Nephron (organoid): Measurements from ENCODE around the gene MTMR1.

ENCODE experiments used
- H3K27ac Mint-ChIP-seq, 3 experiments: 2 replicates each; pipeline ENCODE4 v1.8.0; 2020; ENCODE audit warnings: mixed read lengths in 3 of 3, mild to moderate bottlenecking in 2 of 3, moderate library complexity in 1 of 3
- H3K27me3 Mint-ChIP-seq: 2 replicates; pipeline ENCODE4 v1.8.0; 2021; ENCODE audit warnings: low read depth, mild to moderate bottlenecking, moderate library complexity, mixed read lengths
- H3K36me3 Mint-ChIP-seq: 2 replicates; pipeline ENCODE4 v1.8.0; 2020; ENCODE audit warnings: low read depth, mixed read lengths
- H3K4me1 Mint-ChIP-seq: 2 replicates; pipeline ENCODE4 v1.8.0; 2020; ENCODE audit warnings: mixed read lengths
- H3K4me3 Mint-ChIP-seq, 3 experiments: 2 replicates each; pipeline ENCODE4 v1.8.0; 2020; ENCODE audit warnings: mild to moderate bottlenecking in 3 of 3, mixed read lengths in 3 of 3, moderate library complexity in 2 of 3
- H3K9me3 Mint-ChIP-seq: 2 replicates; pipeline ENCODE4 v1.8.0; 2020; ENCODE audit warnings: mixed read lengths
- CTCF ChIP-seq, 3 experiments: fragments of 200-600 bp; sonication (generic); IDR thresholded peaks; one replicate each; pipeline ENCODE4 v1.5.0; 2021; ENCODE audit warnings: antibody characterized with exemption in 3 of 3; ENCODE audit not compliant: unreplicated experiment in 3 of 3

Gene MTMR1

DNA sequence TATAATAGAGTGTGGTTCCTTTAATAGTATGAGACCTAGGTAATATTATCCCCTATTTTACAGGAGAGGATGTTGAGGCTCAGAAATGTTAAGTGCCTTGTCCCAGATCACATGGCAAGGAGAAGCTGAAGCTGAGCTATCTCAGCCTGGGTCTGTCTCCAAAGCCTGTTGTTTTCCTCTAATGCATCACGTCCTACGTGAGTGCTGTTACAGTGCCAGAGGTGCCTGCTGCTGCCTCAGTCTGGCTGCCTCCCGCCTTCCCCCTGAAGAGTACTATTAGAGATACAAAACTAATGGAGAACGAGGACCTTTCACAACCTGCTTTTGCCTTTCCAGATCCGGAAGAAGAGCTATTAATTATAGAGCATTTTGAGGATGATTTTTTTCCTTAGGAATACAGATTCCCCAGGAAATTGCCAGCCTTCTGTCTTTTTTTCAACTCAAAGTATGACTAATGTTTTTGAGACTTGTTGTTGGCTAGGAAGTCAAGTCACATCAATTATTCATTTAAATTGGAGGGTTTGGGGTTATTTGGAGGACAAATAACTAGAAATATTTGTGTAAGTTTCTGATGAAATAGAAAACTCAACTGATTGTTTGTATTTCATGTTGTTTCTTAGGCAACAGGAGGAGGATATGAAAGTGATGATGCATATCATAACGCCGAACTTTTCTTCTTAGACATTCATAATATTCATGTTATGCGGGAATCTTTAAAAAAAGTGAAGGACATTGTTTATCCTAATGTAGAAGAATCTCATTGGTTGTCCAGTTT, 43.9 kb upstream of the MTMR1 start:
- peaks cover 3% of the 10 kb centered on the region for H3K9me3 Mint-ChIP-seq
- H3K27ac Mint-ChIP-seq = peak overlapping the region in 2 of 3 experiments; percentile 7 to 23
- H3K4me3 Mint-ChIP-seq = peak overlapping the region in 1 of 3 experiments; percentile 11
- peaks cover 6% of the 10 kb centered on the region for H3K4me1 Mint-ChIP-seq
- no peaks in the 10 kb centered on the region for H3K27me3 Mint-ChIP-seq
- TF ChIP-seq CTCF (IDR thresholded peaks at IDR 0.05; ENCODE audit: unreplicated experiment in 3 of 3) = no peak
- peaks cover 11% of the 10 kb centered on the region for H3K36me3 Mint-ChIP-seq

DNA sequence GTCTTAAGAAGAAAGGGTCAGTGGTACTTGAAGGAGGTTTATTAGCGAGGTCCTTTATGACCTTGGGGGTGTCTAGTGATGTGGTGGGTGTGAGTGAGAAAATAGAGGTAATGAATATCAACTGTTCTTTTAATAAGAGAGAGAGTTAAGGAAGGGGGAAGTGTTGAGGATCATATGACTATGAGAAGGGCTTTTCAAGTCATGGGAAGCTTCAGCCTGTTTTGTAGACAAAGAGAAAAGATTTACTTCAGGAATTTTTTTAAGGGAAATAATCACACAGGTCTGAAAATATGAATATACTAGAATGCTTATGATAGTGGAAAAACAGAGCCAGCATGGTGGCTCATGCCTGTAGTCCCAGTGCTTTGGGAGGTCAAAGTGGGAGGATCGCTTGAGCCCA, 41.3 kb upstream of the MTMR1 start:
- no peak overlapping the region for H3K27ac Mint-ChIP-seq
- H3K4me1 Mint-ChIP-seq = peaks cover 6% of the 10 kb centered on the region
- peaks cover 10% of the 10 kb centered on the region for H3K9me3 Mint-ChIP-seq
- no peak for TF ChIP-seq CTCF (IDR thresholded peaks at IDR 0.05; ENCODE audit: unreplicated experiment in 3 of 3)
- no peak overlapping the region for H3K4me3 Mint-ChIP-seq
- peaks cover 15% of the 10 kb centered on the region for H3K36me3 Mint-ChIP-seq
- H3K27me3 Mint-ChIP-seq = no peaks in the 10 kb centered on the region

DNA sequence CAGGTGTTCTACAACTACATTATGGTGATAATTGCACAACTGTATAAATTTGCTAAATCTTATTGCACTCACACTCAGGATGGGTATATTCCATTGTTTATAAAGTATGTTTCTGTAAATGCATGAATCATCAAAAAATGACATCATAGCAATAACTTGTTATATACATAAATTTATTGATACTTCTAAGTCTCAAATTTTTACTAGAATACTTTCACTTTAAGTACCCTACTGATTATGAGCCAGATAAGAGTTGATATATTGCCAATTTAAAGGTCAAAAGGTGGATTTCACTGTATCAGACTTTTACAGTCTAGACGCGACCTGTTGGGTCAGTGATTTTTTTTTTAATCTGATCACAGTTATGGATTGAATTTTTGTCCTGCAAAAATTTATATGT, 37.4 kb upstream of the MTMR1 start:
- Mint-ChIP-seq H3K27me3 (no peaks in the 10 kb centered on the region), H3K27ac (no peak overlapping the region), H3K4me3 (no peak overlapping the region), H3K9me3 (peaks cover 13% of the 10 kb centered on the region), H3K4me1 (no peaks in the 10 kb centered on the region), H3K36me3 (peaks cover 22% of the 10 kb centered on the region)
- no peak for TF ChIP-seq CTCF (IDR thresholded peaks at IDR 0.05; ENCODE audit: unreplicated experiment in 3 of 3)

- H3K27ac Mint-ChIP-seq = no peak overlapping the region
- no peak for TF ChIP-seq CTCF (IDR thresholded peaks at IDR 0.05; ENCODE audit: unreplicated experiment in 3 of 3)
- no peaks in the 10 kb centered on the region for H3K27me3 Mint-ChIP-seq
- H3K4me1 Mint-ChIP-seq = peaks cover 4% of the 10 kb centered on the region
- H3K36me3 Mint-ChIP-seq = peaks cover 39% of the 10 kb centered on the region
- no peak overlapping the region for H3K4me3 Mint-ChIP-seq
- H3K9me3 Mint-ChIP-seq = peaks cover 18% of the 10 kb centered on the region
Measured at GRCh38 chrX:150663073-150663472, 30.1 kb upstream of the MTMR1 start.

- Mint-ChIP-seq H3K4me3 (no peak overlapping the region), H3K27ac (peak overlapping the region in 1 of 3 experiments; percentile 64), H3K9me3 (peaks cover 18% of the 10 kb centered on the region), H3K36me3 (peaks cover 39% of the 10 kb centered on the region), H3K4me1 (peaks cover 4% of the 10 kb centered on the region), H3K27me3 (no peaks in the 10 kb centered on the region)
- no peak for TF ChIP-seq CTCF (IDR thresholded peaks at IDR 0.05; ENCODE audit: unreplicated experiment in 3 of 3)
Measured at GRCh38 chrX:150664290-150664689, 28.9 kb upstream of the MTMR1 start.

DNA sequence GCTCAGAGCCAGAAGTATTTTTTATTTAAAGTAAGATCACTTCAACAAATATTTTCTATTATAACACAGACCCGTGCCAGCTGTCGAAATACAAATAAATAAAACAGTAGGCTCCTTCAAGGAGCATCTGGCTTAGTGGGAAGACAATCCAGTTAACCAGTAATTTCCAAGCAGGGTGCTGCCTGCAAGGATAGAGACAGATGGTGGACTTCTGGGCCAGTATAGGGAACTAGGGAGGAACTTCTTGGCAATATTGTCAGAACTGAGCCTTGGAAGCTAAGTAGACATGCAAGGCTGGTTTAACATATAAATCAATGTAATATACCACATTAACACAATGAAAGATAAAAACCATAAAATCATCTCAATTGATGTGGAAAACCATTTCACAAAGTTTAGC, 17.0 kb upstream of the MTMR1 start:
- peaks cover 11% of the 10 kb centered on the region for H3K9me3 Mint-ChIP-seq
- no peak overlapping the region for H3K4me3 Mint-ChIP-seq
- H3K27ac Mint-ChIP-seq = no peak overlapping the region
- H3K36me3 Mint-ChIP-seq = peaks cover 3% of the 10 kb centered on the region
- no peaks in the 10 kb centered on the region for H3K4me1 Mint-ChIP-seq
- H3K27me3 Mint-ChIP-seq = no peaks in the 10 kb centered on the region
- TF ChIP-seq CTCF (IDR thresholded peaks at IDR 0.05; ENCODE audit: unreplicated experiment in 3 of 3) = no peak
